Colonic mucosa (tissue), 4 donors: ENCODE data around the gene PIGA. TPM values are rescaled to one million over a fixed set of nuclear protein-coding genes. Genes with fewer than 3 reads are reported as not detected.

Source experiments
- DNase-seq: peaks from one replicate; pipeline ENCODE4 v3.0.0-alpha.2; 2020
- H3K27ac ChIP-seq: fragments of 200-600 bp; one replicate; pipeline ENCODE4 v1.8.0; 2021
- H3K27me3 ChIP-seq: fragments of 200-600 bp; one replicate; pipeline ENCODE4 v1.8.0; 2021
- H3K36me3 ChIP-seq: fragments of 200-600 bp; one replicate; pipeline ENCODE4 v1.8.0; 2021
- H3K4me1 ChIP-seq: fragments of 200-600 bp; one replicate; pipeline ENCODE4 v1.8.0; 2021; ENCODE audit warnings: mild to moderate bottlenecking
- H3K4me3 ChIP-seq: fragments of 200-600 bp; one replicate; pipeline ENCODE4 v1.8.0; 2021
- H3K9ac ChIP-seq, 2 donors: one replicate each; pipeline ENCODE4 v1.7.0; 2013; ENCODE audit warnings: control low read depth in 2 of 2, low read depth in 2 of 2, low read length in 2 of 2
- H3K9me3 ChIP-seq: fragments of 200-600 bp; one replicate; pipeline ENCODE4 v1.8.0; 2021
- CTCF ChIP-seq: fragments of 200-600 bp; IDR thresholded peaks from one replicate; pipeline ENCODE4 v1.8.0; 2022; ENCODE audit warnings: antibody characterized with exemption, mild to moderate bottlenecking
- intact Hi-C: fragments of 100-400 bp; cut with DNase I; formaldehyde crosslinking; loops from one replicate; pipeline ENCODE4 v1.14.1; 2022
- total RNA-seq, 2 donors: library from RNA; stranded (reverse); fragmentation: NEBNext Ultra II Directional in 1 of 2; extraction: Animal tissue kit (Norgen Biotek cat#: 25700) in 1 of 2; gene quantifications; one replicate each; pipeline ENCODE4 v1.2.1, GENCODE V29; 2021
- donor health status: healthy.
- donor health status: DM: no; HTN: no; CAD: no.
- donor health status: DM: no; HTN: no; CAD: no.

PIGA gene
- total RNA-seq, 2 donors from 2014 or later = 15.3 to 22.2 TPM

GRCh38 chrX:15349046-15349445 is 13.7 kb upstream of the PIGA start:
- intact Hi-C loops = loop anchor here (10.0 kb wide), 1 partner anchor 216 kb away; no protein-coding TSS in a partner anchor
- H3K9me3 ChIP-seq = no peaks in the 10 kb centered on the region
- TF ChIP-seq CTCF = peak; percentile 42
- no peaks in the 10 kb centered on the region for H3K27me3 ChIP-seq
- H3K27ac ChIP-seq = no peak overlapping the region
- H3K4me1 ChIP-seq = no peaks in the 10 kb centered on the region
- no peaks in the 10 kb centered on the region for H3K36me3 ChIP-seq
- no peak overlapping the region for H3K4me3 ChIP-seq
- H3K9ac ChIP-seq = no peak overlapping the region
- DNase-seq = peak; percentile 23

GRCh38 chrX:15345976-15346375 is 10.7 kb upstream of the PIGA start:
- intact Hi-C loops = loop anchor here (10.0 kb wide), 1 partner anchor 219 kb away; no protein-coding TSS in a partner anchor

DNA sequence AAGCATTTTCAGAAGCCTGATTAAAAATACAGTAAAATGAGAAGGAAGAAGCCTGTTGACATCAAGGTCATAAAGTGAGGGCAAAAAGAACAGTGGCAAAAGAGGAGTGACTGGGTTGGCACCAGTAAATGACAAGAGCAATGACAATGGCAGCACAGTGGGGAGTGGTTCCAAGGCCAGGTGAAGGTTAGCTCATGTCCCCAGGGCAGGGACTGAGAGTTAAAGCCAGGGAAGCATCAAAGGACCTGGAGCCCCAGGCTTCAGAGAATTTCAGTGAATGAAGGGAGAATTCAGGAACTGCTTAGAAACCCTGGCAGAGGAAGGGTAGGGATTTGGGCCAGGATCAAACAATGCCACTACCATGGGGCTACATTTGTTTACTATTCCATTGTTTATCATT is 8.8 kb upstream of the PIGA start:
- Histone ChIP-seq H3K27me3 (peaks cover 4% of the 10 kb centered on the region), H3K9me3 (no peaks in the 10 kb centered on the region), H3K4me1 (no peaks in the 10 kb centered on the region), H3K4me3 (no peak overlapping the region), H3K27ac (no peak overlapping the region), H3K36me3 (no peaks in the 10 kb centered on the region), H3K9ac (no peak overlapping the region)
- intact Hi-C loops = loop anchor here (10.0 kb wide), 1 partner anchor 221 kb away; no protein-coding TSS in a partner anchor
- no peak for DNase-seq
- TF ChIP-seq CTCF = no peak

More at GRCh38 chrX:15345976-15346375, 10.7 kb upstream of the PIGA start:
- Histone ChIP-seq H3K4me1 (no peaks in the 10 kb centered on the region), H3K9ac (no peak overlapping the region), H3K27me3 (peaks cover 4% of the 10 kb centered on the region), H3K4me3 (no peak overlapping the region), H3K9me3 (no peaks in the 10 kb centered on the region), H3K36me3 (no peaks in the 10 kb centered on the region), H3K27ac (no peak overlapping the region)
- DNase-seq = no peak
- TF ChIP-seq CTCF = no peak

GRCh38 chrX:15343075-15343476 is 7.8 kb upstream of the PIGA start:
- intact Hi-C loops = loop anchor here (10.0 kb wide), 1 partner anchor 222 kb away; no protein-coding TSS in a partner anchor
- H3K27ac ChIP-seq = no peak overlapping the region
- peaks cover 4% of the 10 kb centered on the region for H3K27me3 ChIP-seq
- no peak for DNase-seq
- H3K4me1 ChIP-seq = no peaks in the 10 kb centered on the region
- no peaks in the 10 kb centered on the region for H3K9me3 ChIP-seq
- no peaks in the 10 kb centered on the region for H3K36me3 ChIP-seq
- H3K4me3 ChIP-seq = no peak overlapping the region
- no peak overlapping the region for H3K9ac ChIP-seq
- no peak for TF ChIP-seq CTCF

DNA sequence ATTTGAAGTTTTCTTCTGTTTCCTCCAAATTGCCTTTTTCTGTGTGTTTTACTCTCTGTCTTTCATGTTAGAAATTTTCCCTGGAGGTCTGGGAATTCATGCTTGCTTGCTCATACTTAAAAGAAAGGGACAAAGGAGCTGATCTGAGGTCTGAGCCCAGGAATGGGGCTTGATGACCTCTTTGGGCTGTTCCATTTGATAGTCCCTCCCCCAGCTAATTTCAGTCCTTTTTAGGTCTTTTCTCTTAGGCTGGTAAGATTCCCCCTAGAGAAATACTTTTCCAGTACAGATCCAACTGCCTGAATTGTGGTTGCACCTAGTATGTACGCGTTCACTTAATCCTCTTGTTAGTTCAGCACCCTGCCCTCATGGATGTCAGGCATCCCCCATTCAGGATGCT is 5.5 kb upstream of the PIGA start:
- Histone ChIP-seq H3K27me3 (peaks cover 10% of the 10 kb centered on the region), H3K9me3 (no peaks in the 10 kb centered on the region), H3K9ac (no peak overlapping the region), H3K4me3 (no peak overlapping the region), H3K4me1 (no peaks in the 10 kb centered on the region), H3K27ac (no peak overlapping the region), H3K36me3 (no peaks in the 10 kb centered on the region)
- no peak for DNase-seq
- no peak for TF ChIP-seq CTCF
- intact Hi-C loops = loop anchor here (10.0 kb wide), 1 partner anchor 224 kb away; no protein-coding TSS in a partner anchor
